Measurements from ENCODE around the gene OAF. TPM values are rescaled to one million over a fixed set of nuclear protein-coding genes. Genes with fewer than 3 reads are reported as not detected.

The OAF gene
- total RNA-seq, 1 experiment from 2014 or later: 32.3 TPM

DNA sequence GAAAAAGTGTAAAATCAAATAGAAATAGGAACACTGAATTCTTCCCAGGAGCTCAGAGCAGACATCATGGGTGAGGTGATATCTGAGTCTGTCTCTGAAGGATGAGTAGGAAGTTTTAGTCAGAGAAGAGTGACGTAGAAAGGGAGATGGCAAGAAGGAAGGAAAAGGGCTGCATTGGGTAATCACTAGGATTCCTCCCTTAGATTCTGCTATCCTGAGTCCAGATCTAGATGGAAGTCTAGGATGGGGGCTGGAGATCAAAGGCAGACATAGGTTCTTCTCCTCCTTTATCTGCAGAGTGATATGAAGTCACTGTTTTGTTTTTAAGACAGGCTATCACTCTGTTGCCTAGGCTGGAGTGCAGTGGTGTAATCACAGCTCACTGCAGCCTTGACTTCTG is 59.6 kb downstream of the OAF start:
- no peaks in the 10 kb centered on the region for H3K36me3 ChIP-seq (ENCODE audit: control insufficient read depth in 1 of 2, insufficient read depth in 2 of 2, low read length in 2 of 2)
- H3K27me3 ChIP-seq (ENCODE audit: insufficient read depth, low read length): peaks cover 28% of the 10 kb centered on the region; the same call in 1 of the 2 replicates
- ChIA-PET CTCF (no interaction called here), RAD21 (ENCODE audit: low non-redundant PET in 1 of 2, low total read pairs in 2 of 2, uncharacterized antibody in 2 of 2, unreplicated experiment in 2 of 2) (no interaction called here), POLR2A (interaction anchor here (1.2 kb wide), 1 partner anchor 22 kb away, joined by 3 read pairs; no protein-coding TSS in a partner anchor)
- no peak overlapping the region for H2AFZ ChIP-seq (ENCODE audit: low read depth, low read length, poor library complexity, severe bottlenecking)
- no peak overlapping the region for H3K4me3 ChIP-seq (replicated peaks in 1 of 2; ENCODE audit: low read depth in 1 of 2, low read length in 2 of 2)
- H3K27ac ChIP-seq (ENCODE audit: low read depth, low read length): no peak overlapping the region
- DNase-seq (ENCODE audit: low read depth, low spot score) (no peak), ATAC-seq (no peak)
- no peak overlapping the region for H3K9ac ChIP-seq (ENCODE audit: low read length)
- BruUV-seq (replicated peaks): no TSS peak
- peaks cover 0 to 12% of the 10 kb centered on the region in 2 experiments; a peak in 2 of 4 replicates for H3K4me1 ChIP-seq (ENCODE audit: control insufficient read depth in 1 of 2, insufficient read depth in 2 of 2, low read length in 2 of 2)
- H3K4me2 ChIP-seq (ENCODE audit: low read length): no peak overlapping the region
- H3K9me3 ChIP-seq (ENCODE audit: control insufficient read depth in 1 of 2, insufficient read depth in 1 of 2, low read depth in 1 of 2, low read length in 2 of 2): no peaks in the 10 kb centered on the region
- TF ChIP-seq, protein P1, sequence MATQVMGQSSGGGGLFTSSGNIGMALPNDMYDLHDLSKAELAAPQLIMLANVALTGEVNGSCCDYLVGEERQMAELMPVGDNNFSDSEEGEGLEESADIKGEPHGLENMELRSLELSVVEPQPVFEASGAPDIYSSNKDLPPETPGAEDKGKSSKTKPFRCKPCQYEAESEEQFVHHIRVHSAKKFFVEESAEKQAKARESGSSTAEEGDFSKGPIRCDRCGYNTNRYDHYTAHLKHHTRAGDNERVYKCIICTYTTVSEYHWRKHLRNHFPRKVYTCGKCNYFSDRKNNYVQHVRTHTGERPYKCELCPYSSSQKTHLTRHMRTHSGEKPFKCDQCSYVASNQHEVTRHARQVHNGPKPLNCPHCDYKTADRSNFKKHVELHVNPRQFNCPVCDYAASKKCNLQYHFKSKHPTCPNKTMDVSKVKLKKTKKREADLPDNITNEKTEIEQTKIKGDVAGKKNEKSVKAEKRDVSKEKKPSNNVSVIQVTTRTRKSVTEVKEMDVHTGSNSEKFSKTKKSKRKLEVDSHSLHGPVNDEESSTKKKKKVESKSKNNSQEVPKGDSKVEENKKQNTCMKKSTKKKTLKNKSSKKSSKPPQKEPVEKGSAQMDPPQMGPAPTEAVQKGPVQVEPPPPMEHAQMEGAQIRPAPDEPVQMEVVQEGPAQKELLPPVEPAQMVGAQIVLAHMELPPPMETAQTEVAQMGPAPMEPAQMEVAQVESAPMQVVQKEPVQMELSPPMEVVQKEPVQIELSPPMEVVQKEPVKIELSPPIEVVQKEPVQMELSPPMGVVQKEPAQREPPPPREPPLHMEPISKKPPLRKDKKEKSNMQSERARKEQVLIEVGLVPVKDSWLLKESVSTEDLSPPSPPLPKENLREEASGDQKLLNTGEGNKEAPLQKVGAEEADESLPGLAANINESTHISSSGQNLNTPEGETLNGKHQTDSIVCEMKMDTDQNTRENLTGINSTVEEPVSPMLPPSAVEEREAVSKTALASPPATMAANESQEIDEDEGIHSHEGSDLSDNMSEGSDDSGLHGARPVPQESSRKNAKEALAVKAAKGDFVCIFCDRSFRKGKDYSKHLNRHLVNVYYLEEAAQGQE (IDR thresholded peaks at IDR 0.05; ENCODE audit: low read depth): no peak
- TF ChIP-seq ZFX (IDR thresholded peaks at IDR 0.05) (no peak), CEBPB (IDR thresholded peaks at IDR 0.05; ENCODE audit: low read depth) (no peak), EZH2phosphoT487 (IDR thresholded peaks at IDR 0.05; ENCODE audit: borderline replicate concordance) (no peak), YY1 (IDR thresholded peaks at IDR 0.05; ENCODE audit: extremely low read depth, insufficient replicate concordance, low read depth, low read length) (no peak), SP1 (IDR thresholded peaks at IDR 0.05; ENCODE audit: low read depth) (no peak), JUND (IDR thresholded peaks at IDR 0.05) (no peak), ELF1 (IDR thresholded peaks at IDR 0.05; ENCODE audit: borderline replicate concordance, low read depth) (no peak), POLR2A (IDR thresholded peaks at IDR 0.05; ENCODE audit: borderline replicate concordance, extremely low read depth, insufficient read depth, insufficient read length) (no peak), EGR1 (IDR thresholded peaks at IDR 0.05; ENCODE audit: low read depth) (no peak), TCF7L2 (IDR thresholded peaks at IDR 0.05; ENCODE audit: borderline replicate concordance, extremely low read depth, insufficient read depth, insufficient read length) (no peak), FOSL1 (IDR thresholded peaks at IDR 0.05; ENCODE audit: low read depth) (no peak), SRF (IDR thresholded peaks at IDR 0.05; ENCODE audit: low read depth) (no peak), CBX3 (IDR thresholded peaks at IDR 0.05; ENCODE audit: low read depth) (no peak)
- TF ChIP-seq, protein P2, sequence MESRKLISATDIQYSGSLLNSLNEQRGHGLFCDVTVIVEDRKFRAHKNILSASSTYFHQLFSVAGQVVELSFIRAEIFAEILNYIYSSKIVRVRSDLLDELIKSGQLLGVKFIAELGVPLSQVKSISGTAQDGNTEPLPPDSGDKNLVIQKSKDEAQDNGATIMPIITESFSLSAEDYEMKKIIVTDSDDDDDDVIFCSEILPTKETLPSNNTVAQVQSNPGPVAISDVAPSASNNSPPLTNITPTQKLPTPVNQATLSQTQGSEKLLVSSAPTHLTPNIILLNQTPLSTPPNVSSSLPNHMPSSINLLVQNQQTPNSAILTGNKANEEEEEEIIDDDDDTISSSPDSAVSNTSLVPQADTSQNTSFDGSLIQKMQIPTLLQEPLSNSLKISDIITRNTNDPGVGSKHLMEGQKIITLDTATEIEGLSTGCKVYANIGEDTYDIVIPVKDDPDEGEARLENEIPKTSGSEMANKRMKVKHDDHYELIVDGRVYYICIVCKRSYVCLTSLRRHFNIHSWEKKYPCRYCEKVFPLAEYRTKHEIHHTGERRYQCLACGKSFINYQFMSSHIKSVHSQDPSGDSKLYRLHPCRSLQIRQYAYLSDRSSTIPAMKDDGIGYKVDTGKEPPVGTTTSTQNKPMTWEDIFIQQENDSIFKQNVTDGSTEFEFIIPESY (IDR thresholded peaks at IDR 0.05; ENCODE audit: extremely low read depth, insufficient replicate concordance, low read length): no peak
- TF ChIP-seq, protein P3, sequence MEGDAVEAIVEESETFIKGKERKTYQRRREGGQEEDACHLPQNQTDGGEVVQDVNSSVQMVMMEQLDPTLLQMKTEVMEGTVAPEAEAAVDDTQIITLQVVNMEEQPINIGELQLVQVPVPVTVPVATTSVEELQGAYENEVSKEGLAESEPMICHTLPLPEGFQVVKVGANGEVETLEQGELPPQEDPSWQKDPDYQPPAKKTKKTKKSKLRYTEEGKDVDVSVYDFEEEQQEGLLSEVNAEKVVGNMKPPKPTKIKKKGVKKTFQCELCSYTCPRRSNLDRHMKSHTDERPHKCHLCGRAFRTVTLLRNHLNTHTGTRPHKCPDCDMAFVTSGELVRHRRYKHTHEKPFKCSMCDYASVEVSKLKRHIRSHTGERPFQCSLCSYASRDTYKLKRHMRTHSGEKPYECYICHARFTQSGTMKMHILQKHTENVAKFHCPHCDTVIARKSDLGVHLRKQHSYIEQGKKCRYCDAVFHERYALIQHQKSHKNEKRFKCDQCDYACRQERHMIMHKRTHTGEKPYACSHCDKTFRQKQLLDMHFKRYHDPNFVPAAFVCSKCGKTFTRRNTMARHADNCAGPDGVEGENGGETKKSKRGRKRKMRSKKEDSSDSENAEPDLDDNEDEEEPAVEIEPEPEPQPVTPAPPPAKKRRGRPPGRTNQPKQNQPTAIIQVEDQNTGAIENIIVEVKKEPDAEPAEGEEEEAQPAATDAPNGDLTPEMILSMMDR (IDR thresholded peaks at IDR 0.05 in 2 of 3, conservative IDR thresholded peaks at IDR 0.05 in 1 of 3; ENCODE audit: borderline replicate concordance in 1 of 3, insufficient read depth in 1 of 3, low read depth in 2 of 3, low read length in 2 of 3): no peak
- TF ChIP-seq, protein P4, sequence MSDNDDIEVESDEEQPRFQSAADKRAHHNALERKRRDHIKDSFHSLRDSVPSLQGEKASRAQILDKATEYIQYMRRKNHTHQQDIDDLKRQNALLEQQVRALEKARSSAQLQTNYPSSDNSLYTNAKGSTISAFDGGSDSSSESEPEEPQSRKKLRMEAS (IDR thresholded peaks at IDR 0.05): no peak
- TF ChIP-seq, protein P5, sequence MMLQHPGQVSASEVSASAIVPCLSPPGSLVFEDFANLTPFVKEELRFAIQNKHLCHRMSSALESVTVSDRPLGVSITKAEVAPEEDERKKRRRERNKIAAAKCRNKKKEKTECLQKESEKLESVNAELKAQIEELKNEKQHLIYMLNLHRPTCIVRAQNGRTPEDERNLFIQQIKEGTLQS (IDR thresholded peaks at IDR 0.05): no peak
- H4K20me1 ChIP-seq (ENCODE audit: insufficient read depth): no peaks in the 10 kb centered on the region
- no peaks in the 10 kb centered on the region for H3K9me2 ChIP-seq (ENCODE audit: insufficient read depth)
- H3K79me2 ChIP-seq (ENCODE audit: insufficient read depth, low read length): no peaks in the 10 kb centered on the region
- intact Hi-C loops (cut with micrococcal nuclease): no loop called here

Measured in HCT116 (cell line).